NCI-H82 (cell line): ENCODE results near the gene ARL11.
"Not testable (repeated sequence)": the region's sequence is repeated elsewhere in the genome, so short reads cannot be mapped to it uniquely, and the experiment has no call there.

ENCODE experiments used
- DNase-seq: peaks from one replicate; lab custom pipeline; 2025; lab: John Stamatoyannopoulos, UW

Gene ARL11

GRCh38 chr13:49627831-49628652 is at the start of gene ARL11:
ARL11 (plus strand) TSS chr13:49628507; CDS start chr13:49630448, 1,941 bp downstream.
- DNase-seq = peak; percentile 50

GRCh38 chr13:49579501-49579900 is 48.8 kb upstream of the ARL11 start:
- DNase-seq = no peak

- peak; percentile 98 for DNase-seq
Observed at GRCh38 chr13:49580980-49581680, 47.2 kb upstream of the ARL11 start.

- peak; percentile 61 for DNase-seq
Observed at GRCh38 chr13:49584771-49585182, 43.5 kb upstream of the ARL11 start.

- peak; percentile 87 for DNase-seq
Observed at GRCh38 chr13:49585220-49586157, 42.8 kb upstream of the ARL11 start, which contains the start of gene RCBTB1. RCBTB1 (minus strand) TSS chr13:49585558; CDS start chr13:49567279, 18,279 bp downstream.

- DNase-seq = no peak
Observed at GRCh38 chr13:49586717-49587116, 41.6 kb upstream of the ARL11 start.

- peak; percentile 30 for DNase-seq
Observed at GRCh38 chr13:49587311-49587847, 40.9 kb upstream of the ARL11 start.

GRCh38 chr13:49590714-49591113 is 37.6 kb upstream of the ARL11 start:
- DNase-seq = not testable (repeated sequence)

GRCh38 chr13:49593876-49594275 is 34.4 kb upstream of the ARL11 start:
- DNase-seq = not testable (repeated sequence)

- DNase-seq = no peak
Observed at GRCh38 chr13:49594576-49594975, 33.7 kb upstream of the ARL11 start.

GRCh38 chr13:49596221-49596620 is 32.1 kb upstream of the ARL11 start:
- peak; percentile 79 for DNase-seq

GRCh38 chr13:49597043-49597641 is 31.2 kb upstream of the ARL11 start:
- peak; percentile 78 for DNase-seq

- no peak for DNase-seq
Observed at GRCh38 chr13:49602005-49602404, 26.3 kb upstream of the ARL11 start.

GRCh38 chr13:49602615-49603014 is 25.7 kb upstream of the ARL11 start:
- not testable (repeated sequence) for DNase-seq

- DNase-seq = no peak
Observed at GRCh38 chr13:49604570-49604969, 23.7 kb upstream of the ARL11 start.

- peak; percentile 96 for DNase-seq
Observed at GRCh38 chr13:49606747-49607648, 21.3 kb upstream of the ARL11 start.

- DNase-seq = no peak
Observed at GRCh38 chr13:49607761-49608160, 20.5 kb upstream of the ARL11 start.

GRCh38 chr13:49608651-49609331 is 19.5 kb upstream of the ARL11 start:
- DNase-seq = peak; percentile 40

GRCh38 chr13:49610176-49610575 is 18.1 kb upstream of the ARL11 start:
- peak; percentile 96 for DNase-seq

GRCh38 chr13:49612042-49612441 is 16.3 kb upstream of the ARL11 start:
- DNase-seq = not testable (repeated sequence)
